Adrenal gland (tissue), 5 donors: Measurements from ENCODE around the gene EIF4G3.

Source experiments
- POLR2A ChIP-seq, 2 donors: fragments of 450-650 bp; IDR thresholded peaks; one replicate each; pipeline ENCODE4 v1.6.1; 2017; ENCODE audit warnings: antibody characterized with exemption in 2 of 2, mild to moderate bottlenecking in 2 of 2, moderate library complexity in 1 of 2
- TF ChIP-seq, protein P1 (sequence below), 6 experiments: fragments of 450-650 bp in 4 of 6; fragments of 200-600 bp in 2 of 6; sonication (generic) in 1 of 6; IDR thresholded peaks; 1 replicate in 5 of 6; 2 replicates in 1 of 6; pipeline versions ENCODE4 v1.5.1 to v1.8.0; 2016 to 2021; ENCODE audit warnings: antibody characterized with exemption in 6 of 6, mild to moderate bottlenecking in 2 of 6, moderate library complexity in 1 of 6
- donor health status: DM: no; HTN: no; CAD: no.

GRCh38 chr1:20987831-20988825, 188.6 kb downstream of the EIF4G3 start:
- TF ChIP-seq, protein P1, sequence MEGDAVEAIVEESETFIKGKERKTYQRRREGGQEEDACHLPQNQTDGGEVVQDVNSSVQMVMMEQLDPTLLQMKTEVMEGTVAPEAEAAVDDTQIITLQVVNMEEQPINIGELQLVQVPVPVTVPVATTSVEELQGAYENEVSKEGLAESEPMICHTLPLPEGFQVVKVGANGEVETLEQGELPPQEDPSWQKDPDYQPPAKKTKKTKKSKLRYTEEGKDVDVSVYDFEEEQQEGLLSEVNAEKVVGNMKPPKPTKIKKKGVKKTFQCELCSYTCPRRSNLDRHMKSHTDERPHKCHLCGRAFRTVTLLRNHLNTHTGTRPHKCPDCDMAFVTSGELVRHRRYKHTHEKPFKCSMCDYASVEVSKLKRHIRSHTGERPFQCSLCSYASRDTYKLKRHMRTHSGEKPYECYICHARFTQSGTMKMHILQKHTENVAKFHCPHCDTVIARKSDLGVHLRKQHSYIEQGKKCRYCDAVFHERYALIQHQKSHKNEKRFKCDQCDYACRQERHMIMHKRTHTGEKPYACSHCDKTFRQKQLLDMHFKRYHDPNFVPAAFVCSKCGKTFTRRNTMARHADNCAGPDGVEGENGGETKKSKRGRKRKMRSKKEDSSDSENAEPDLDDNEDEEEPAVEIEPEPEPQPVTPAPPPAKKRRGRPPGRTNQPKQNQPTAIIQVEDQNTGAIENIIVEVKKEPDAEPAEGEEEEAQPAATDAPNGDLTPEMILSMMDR (IDR thresholded peaks at IDR 0.05) = no peak
- TF ChIP-seq POLR2A (IDR thresholded peaks at IDR 0.05) = no peak
